Medulla oblongata (tissue), 1 donor: ENCODE results near the gene CACNA1I.

ENCODE experiments used
- DNase-seq: peaks from one replicate; pipeline ENCODE4 v3.0.0-alpha.2; 2015; ENCODE audit errors: extremely low spot score

Gene CACNA1I

DNA sequence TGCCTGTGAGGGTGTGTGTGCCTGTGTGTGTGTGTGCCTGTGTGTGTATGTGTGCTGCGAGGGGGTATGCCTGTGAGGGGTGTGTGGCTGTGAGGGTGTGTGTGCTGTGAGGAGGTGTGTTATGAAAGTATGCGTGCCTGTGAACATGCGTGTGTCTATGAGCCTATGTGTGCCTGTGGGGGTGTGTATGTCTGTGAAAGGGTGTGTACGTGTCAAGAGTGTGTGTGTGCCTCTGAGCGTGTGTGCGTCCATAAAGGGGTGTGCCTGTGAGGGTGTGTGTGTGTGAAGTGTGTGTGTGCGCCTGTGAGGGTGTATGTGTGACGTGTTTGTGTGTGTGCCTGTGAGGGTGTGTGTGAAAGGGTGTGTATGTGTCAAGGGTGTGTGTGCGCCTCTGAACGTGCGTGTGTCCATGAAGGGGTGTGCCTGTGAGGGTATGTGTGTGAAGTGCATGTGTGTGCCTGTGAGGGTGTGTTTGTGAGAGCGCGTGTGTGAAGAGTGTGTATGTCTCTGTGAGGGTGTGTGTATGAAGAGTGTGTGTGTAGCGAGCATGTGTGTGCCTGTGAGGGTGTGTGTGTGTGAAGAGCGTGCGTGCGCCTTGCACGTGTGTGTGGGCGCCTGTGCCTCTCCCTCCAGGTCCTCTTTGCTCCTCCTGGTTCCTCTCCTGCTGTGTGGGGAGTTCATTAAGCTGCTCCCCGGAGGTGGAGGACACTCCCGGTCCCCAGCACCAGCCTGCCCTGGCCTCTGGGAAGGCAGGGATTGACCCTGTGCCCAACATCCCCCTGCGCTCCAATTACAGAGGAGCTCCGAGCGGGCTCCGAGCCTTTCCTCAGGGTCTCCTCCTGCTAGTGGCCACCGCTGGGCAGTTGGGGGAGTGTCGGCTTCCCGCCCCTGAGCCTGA lies 53.3 kb downstream of the CACNA1I start:
- no peak for DNase-seq

DNA sequence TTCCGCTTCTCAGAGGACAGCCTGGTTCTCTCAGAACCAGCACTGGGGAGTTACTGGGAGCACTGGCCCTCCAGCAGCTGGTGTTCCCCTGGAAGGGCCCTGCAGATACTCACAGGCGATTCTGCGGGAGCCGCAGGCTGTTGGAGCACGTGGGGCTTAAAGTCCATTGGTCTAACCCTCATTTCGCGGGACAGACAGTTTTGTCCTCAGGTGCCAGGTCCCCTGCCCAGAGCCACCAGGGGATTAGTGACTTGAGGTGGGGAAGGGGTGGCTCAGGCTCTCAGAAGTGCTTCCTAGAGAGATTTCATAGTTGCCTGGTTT lies 53.9 kb downstream of the CACNA1I start:
- DNase-seq: no peak

DNA sequence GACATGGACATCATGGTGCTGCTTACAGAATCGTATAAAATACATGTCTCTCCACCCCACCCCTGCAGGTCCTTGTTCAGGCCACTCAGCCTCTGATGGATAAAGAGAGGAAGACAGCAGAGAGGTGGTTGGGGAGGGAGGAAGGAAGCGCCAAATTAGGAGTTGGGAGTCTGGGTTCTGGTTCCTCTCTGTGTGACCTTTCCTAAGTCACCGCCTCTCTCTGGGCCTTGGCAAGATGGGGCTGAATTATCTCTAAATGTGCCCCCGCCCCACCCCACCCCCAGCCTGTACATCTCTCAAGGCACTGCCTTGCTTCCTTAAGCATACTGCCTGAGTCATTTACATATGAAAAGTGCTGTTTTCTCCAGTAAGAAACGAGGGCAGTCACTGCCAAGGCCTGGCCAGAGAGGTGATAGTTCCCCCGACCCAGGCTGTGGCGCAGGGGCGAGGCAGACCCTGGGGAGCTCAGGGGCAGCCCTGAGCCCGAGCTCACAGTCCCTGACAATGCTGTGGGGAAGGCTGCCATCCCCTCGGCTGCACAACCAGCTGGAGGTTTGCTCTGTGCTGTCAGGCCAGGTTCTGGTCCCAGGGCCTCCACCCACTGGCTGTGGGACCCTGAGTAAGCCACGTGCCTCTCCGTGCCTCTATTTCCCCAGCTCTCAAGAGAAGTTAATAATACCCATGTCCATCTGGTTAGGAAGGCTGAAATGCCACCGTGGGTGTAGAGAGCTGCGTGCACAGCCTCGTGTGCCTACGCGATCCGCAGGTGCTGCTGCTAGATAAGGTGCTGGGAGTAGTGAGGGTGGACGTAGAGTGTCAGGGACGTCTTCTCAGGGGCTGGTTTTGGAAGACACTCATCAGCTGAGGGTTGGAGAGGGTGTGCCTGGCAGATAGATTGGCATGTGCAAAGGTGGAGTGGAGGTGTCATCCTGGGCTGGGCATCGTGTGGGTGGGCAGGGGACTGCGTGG lies 55.3 kb downstream of the CACNA1I start:
- DNase-seq: no peak

DNA sequence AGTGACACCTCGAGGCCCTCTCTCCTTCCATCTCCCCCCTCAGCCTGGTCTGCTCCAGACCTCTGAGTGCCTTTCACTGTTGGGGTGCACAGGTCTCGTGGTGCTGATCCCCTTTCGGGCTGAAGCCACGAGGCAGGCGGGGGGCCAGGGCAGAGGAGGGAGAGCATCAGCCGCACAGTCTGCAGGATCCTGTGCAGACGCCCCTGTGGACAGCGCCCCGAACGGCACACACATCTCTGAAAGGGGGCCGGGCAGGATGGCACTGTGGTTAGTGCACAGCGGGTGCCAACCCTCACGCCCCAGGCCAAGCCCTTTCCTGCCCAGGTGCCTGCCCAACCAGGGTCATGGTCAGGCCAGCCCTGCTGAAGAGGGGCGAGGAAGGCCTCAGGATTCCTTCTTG lies 56.7 kb downstream of the CACNA1I start:
- DNase-seq: no peak

DNA sequence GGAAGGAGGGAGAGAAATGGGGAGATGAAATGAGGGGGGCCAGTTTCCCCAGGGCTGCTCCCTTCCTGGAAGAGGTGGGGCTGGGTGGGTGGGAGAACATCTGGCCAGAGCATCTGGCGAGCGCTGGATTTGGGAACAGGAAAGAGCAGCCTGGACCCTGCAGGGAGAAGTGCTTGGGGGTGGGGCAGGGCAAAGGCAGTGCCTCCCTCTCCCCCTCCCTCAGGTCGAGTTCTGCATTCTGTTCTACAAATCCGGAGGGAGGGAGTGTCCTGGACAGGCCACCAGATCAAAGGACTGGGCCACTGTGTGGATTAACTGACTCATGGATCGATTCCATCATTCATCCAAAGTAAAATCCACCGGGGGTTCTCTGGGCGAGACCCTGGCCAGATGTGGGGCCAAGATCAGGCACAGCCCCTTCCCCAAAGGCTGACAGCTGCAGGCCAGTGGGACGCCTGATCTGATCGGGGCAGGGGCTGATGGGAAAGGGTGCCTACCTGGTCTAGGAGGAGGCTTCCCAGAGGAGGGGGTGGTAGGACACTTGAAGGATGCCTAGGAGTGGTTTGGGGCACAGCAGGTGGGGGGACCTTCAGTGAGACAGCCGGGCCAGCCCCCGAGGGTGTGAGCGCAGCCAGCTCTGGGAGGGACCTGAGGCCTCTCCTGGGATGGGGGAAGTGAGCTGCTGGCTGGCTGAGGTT lies 57.5 kb downstream of the CACNA1I start:
- no peak for DNase-seq

DNA sequence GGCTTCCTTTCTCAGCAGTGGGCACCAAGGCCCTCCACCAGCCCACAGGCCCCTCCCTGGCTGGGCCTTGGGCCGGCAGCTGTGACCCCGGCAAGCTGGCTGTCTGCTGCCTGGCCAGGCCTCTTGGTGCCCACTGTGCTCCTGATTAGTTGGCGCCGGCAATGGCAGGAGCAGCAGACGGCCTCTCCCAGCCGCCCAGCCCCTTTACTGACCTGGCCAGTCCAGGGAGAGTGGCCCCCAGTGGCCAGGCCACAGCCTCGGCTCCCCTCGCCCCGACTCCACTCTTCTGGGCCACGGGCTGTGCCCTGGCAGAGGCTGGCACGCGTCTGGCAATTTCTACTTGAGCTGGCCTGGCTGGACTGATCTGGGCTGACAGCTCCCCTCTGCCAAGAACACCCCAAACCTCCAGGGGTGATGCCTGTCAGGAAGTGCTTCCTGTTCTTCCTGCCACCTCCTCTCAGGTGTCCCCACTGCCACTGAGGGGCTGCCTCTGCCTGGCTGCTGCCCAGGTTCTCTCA lies 58.1 kb downstream of the CACNA1I start:
- DNase-seq: no peak

DNA sequence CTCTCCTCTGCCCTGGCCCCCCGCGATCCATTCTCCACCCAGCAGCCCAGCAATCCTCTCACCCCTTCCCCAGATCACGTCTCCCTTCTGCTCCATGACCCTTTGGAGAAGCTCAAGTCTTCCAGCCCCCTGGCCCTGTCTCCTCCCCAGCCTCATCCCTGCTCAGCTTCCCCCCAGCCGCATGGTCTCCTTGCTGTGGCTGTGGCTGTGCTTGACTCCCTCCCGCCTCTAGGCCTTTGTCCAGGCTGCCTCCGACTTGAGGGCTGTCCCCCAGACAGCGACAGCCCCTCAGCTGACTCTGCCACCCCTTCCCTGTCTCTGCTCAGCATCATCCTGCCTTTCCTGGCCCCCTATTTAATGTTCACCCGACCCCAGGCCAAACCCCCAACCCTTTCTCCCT lies 59.3 kb downstream of the CACNA1I start:
- no peak for DNase-seq

DNA sequence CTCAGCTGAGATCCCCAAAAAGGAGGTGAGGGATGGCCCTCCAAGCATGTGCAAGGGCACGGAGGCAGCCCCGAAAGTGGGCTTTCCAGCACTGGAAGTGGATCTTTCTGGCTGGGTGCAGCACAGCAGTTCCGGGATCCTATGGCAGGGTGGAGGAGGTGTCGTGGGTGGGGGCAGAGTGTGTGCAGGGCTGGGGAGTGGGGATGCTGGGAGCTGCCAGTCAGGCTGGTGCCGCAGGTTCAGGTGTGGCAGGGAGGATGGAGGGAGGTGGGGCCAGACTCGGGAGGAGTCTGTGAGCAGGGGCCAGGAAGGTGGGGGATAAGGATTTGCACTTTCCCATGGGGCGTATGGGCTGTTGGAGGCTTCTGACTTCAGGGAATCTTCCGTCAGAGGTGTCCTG lies 60.2 kb downstream of the CACNA1I start:
- no peak for DNase-seq

DNA sequence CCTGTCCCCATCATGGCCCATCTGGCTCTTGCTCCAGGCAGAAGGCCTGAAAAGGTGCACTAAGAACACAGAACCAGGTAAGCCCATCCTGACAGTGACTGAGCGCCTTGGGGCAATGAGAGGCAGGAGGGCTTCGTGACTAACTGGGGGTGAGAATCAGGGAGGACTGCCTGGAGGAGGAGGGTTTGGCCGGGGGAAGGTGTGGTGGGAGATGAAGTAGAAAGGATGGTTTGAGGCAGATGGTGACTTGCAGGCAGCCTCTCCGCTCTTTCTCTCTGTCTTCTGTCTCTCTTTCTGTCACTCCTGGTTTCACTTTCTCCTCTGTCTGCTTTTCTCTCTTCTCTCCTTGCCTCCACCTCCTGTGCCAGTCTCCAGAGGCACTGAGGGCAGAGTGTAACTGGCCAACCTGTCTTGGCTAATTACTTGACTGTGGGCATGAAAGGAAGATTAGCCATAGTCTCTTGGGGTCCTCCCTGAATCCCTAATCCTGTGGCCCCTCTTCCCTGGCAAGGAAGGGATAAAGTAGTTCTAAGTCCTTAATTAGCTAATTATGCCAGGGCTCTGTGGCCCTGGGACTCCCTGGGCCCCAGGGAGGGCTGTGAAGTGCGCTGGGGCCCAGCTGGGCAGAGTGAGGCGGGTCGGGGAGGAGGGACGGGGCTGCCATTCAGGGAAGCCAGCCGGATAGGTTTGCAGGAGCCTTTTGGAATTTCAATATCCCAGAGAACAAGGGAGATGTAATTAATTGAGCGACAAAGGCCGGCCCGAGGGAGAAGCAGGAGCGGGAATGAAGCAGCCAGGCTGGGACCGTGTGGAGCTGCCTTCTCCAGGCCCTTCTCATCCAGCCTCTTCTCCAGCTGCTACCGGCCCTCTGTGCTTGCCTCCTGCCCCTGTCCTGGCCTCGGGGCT lies 61.1 kb downstream of the CACNA1I start:
- DNase-seq: no peak

DNA sequence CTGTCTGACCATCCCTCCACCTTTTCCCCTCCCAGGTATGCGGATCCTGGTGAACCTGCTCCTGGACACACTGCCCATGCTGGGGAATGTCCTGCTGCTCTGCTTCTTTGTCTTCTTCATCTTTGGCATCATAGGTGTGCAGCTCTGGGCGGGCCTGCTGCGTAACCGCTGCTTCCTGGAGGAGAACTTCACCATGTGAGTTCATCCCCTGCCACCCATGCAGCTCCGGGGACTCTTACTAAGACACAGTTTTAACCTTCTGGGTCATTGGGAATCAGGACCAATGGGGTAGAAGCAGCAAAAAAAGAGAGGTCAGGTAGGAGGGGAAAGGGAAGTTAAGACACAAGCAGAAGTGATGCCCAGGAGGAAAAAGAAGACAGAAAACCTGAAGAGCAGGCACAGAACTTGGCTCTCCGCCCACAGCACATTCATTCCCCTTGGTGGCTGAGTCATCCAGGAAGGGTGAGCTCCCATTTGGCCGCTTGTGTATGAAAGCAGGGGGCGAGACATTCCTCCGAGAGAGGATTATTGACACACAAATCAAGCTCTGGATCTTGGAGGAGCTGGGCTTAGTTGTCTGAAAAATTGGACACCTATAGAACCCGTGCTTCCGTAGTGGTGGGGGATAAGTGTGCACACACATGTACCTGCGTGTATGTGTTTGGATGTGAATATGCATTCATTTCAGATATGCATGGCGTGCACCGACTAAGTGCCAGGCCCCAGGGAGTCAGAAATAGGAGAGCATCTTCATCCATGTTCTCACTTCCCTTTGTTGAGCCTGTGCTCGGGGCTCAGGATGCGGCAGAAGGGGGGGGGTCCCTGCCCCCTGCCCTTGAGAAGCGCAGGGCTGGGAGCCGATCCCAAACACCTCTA lies 64.2 kb downstream of the CACNA1I start:
- DNase-seq: no peak

DNA sequence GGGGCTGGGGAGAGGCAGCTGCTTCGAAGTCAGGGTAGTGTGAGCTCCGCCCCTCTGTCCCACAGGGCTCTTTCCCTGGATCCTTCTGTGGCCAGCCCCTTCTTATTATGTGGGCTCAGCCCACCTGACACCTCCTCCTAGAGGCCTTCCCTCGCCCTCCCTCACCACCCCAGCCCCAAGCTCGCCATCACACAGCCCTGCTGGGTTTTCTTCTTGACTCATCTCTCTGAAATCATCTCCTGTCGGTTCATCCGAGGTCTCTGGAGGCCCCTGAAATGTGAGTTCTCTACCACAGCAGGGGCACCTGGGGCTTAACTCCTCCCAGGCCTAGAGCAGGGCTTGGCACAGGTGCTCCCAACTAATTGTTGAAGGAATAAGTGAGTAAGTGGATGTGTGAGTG lies 65.2 kb downstream of the CACNA1I start:
- no peak for DNase-seq

DNA sequence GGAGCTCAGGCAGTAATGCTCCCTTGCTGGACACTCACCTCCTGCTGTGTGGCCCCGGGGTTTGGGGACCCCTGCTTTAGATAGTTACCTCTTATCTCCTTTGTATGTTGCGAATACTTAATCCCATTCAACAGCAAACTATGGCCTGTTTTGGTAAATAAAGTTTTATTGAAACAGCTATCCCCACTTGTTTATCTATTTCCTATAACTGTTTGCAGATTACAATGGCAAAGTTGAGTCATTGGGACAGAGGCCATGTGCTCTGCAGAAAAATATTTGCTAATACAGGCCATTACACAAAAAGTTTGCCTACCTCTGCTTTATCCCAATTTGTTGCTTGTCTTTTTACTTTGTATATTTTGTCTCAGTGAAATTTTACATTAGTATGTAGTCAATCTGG lies 68.4 kb downstream of the CACNA1I start:
- DNase-seq: no peak

DNA sequence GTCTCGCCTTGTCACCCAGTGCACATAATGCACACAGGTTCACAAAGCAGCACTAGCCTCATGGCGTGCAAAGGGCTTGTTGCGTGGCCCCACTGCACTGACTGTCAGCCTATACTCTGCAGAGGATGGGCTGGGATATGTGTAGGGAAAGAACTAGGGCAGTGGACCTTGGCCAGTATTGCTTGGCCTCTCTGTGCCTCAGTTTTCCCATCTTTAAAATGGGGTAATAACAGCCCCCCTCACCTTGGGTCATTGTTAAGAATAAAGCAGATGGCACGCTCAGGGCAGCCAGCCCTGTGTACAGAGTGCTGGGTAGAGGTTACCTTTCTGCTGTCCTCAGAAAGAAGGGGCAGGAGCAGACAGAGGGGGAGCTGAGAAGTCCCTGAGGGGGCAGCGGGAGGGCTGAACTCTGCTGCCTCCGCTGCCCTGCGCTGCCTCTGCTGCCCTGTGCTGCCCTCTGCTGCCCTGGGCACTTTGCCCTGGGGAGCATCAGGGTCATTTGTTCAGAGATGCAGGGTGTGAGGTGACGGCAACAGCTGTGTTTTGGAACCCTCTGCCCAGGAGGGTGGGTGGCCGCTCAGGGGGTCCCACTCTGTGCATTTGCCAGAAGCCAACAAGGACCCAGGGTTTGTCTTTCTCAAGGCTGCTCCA lies 71.2 kb downstream of the CACNA1I start:
- DNase-seq: no peak

DNA sequence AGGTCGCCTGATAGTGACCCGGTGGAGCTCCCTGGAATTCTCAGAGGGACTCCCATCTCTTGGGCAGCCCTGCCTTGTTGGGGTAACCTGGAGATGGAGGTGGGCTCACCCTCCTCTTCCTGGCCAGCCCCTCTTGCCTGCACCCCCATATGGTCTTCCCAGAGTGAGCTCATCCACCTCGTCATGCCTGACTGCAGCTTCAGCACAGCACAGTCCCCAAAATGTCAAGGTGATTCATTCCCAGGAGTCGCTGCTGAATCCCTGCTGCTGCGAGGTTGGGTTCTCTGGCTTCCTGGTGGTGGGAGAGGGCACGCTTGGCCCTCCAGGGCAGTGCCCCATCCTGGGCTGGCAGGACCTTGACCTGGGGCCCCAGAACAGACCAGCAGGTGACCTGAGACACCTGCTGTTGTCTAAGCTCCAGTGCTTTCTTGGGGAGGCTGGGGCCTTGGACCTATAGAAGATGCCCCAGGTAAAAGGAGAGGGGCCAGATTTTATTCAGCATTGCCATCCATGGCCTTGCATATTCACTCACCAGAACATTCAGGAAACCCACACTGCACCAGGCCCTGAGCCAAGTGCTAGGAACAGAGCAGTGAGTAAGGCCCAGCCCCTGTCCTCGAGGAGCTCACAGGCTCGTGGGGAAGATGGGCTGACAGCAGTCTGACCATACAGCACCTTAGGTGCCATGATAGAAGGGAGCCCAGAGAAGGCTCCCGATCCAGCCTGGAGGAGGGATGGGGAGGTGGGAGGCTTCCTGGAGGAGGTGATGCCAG lies 72.9 kb downstream of the CACNA1I start:
- DNase-seq: no peak

DNA sequence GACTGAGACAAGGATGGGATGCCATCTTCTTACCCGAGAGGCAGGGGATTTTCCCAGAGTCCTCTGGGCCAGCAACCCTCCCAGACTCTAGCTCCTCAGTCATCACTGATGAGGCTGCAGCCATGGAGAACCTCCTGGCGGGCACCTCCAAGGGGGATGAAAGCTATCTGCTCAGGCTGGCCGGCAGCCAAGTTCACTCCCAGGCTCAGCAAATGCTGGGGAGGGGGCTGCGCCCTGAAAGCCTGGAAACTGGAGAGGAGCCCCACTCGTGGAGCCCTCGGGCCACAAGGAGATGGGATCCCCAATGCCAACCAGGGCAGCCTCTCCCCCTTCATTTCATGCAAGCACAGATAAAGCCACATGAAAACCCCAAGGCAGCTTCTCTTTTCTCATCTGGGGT lies 75.0 kb downstream of the CACNA1I start:
- no peak for DNase-seq

DNA sequence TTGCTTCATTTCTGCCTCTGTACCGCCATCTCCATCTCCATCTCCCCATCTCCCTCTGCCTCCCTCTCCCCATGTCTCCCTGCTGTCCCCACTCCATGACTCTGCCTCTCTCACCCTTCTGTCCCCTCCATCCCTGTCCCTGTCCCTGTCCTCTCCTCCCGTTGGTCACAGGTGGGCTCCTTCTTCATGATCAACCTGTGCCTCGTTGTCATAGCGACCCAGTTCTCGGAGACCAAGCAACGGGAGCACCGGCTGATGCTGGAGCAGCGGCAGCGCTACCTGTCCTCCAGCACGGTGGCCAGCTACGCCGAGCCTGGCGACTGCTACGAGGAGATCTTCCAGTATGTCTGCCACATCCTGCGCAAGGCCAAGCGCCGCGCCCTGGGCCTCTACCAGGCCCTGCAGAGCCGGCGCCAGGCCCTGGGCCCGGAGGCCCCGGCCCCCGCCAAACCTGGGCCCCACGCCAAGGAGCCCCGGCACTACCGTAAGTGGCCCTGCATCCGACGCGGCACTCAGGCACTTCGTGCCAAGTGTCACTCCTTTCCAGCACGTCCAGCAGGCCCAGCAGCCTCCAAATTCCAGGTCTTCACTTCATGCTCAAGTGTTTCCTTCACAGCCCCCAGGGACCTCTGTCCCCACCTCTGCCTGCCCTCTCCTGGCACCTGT lies 76.0 kb downstream of the CACNA1I start:
- no peak for DNase-seq

DNA sequence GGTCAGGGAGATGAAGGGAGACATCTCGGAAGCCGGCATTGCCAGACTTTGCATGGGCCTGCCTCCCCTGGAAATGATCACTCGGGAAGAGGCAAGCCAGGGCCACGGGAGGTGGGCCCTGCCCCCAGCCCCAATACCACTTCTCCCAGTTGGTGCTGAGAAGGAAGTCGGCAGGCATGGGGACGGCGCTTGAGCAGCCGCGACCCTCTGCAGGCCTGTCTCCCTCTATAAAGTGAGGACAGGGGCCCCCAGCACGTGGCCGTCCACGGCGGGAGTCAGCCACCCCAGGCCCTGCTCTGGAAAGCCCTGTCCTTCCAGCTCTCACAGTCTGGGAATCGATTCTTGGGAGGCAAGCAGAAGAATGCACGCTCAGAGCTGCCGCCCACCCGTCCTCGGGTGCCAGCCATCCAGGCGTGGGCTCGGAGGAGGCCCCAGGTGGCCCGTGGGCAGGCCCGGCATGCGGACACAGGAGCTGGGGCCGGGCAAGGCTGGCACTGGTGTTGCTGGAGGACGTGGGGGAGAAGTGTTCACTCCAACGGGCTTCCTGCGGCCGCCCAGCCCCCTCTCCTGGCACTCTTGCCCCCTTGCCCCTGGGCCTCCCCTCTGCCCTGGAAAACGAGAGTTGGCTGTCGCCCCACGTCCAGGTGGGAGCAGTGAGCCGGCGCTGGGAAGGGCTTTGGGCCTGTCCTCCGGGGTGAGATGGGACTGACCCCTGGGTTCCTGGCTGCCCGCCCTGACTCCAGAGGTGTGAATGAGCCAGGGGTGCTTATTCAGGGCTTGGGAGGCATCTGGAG lies 77.5 kb downstream of the CACNA1I start:
- DNase-seq: no peak
